WTC11 (cell line): ENCODE results near the gene NDST4. TPM values are rescaled to one million over a fixed set of nuclear protein-coding genes. Genes with fewer than 3 reads are reported as not detected.

Source experiments
- ATAC-seq: fragments of 200-7000 bp; cut with Tn5 transposase; 2 replicates; pipeline ENCODE4 v1.10.0; 2021; ENCODE audit warnings: mild to moderate bottlenecking, moderate library complexity
- CTCF ChIA-PET: fragments of 300-600 bp; sonication (Branson Sonifier 250); formaldehyde crosslinking; loops from one replicate; lab custom pipeline; 2021; ENCODE audit warnings: antibody characterized with exemption; lab: Charles Lee
- POLR2A ChIA-PET: fragments of 350-600 bp; sonication (Branson Sonifier 250); formaldehyde crosslinking; loops from one replicate; lab custom pipeline; 2021; ENCODE audit warnings: antibody characterized with exemption; lab: Charles Lee
- DNase-seq: peaks from one replicate; pipeline ENCODE4 v3.0.0; 2021; ENCODE audit warnings: low spot score
- H3K27ac Mint-ChIP-seq: 2 replicates; pipeline ENCODE4 v1.8.0; 2021; ENCODE audit warnings: mixed read lengths
- H3K27me3 Mint-ChIP-seq: 2 replicates; pipeline ENCODE4 v1.8.0; 2021; ENCODE audit warnings: low read depth, mild to moderate bottlenecking, moderate library complexity, mixed read lengths
- H3K36me3 Mint-ChIP-seq: 2 replicates; pipeline ENCODE4 v1.8.0; 2021; ENCODE audit warnings: mixed read lengths
- H3K4me1 Mint-ChIP-seq: 2 replicates; pipeline ENCODE4 v1.8.0; 2022; ENCODE audit warnings: mixed read lengths
- H3K4me3 Mint-ChIP-seq: 2 replicates; pipeline ENCODE4 v1.8.0; 2021; ENCODE audit warnings: mild to moderate bottlenecking, moderate library complexity, mixed read lengths
- H3K9me3 Mint-ChIP-seq: 2 replicates; pipeline ENCODE4 v1.8.0; 2021; ENCODE audit warnings: mixed read lengths
- ATF1 ChIP-seq: sonication (generic); formaldehyde crosslinking; IDR thresholded peaks from 2 replicates; pipeline ENCODE4 v1.8.1; 2023; ENCODE audit warnings: mild to moderate bottlenecking, moderate library complexity, missing genetic modification reagents
- EMX1 ChIP-seq: fragments of 250-450 bp; sonication (Bioruptor Pico); IDR thresholded peaks from 2 replicates; pipeline ENCODE4 v1.8.0; 2021; ENCODE audit warnings: mild to moderate bottlenecking
- ESRRA ChIP-seq: sonication (generic); formaldehyde crosslinking; IDR thresholded peaks from 2 replicates; pipeline ENCODE4 v1.8.1; 2022; ENCODE audit warnings: mild to moderate bottlenecking, missing genetic modification reagents, borderline replicate concordance
- FOXP1 ChIP-seq: sonication (generic); formaldehyde crosslinking; IDR thresholded peaks from 2 replicates; pipeline ENCODE4 v1.8.0; 2022; ENCODE audit warnings: missing genetic modification reagents, mild to moderate bottlenecking, moderate library complexity, borderline replicate concordance
- NR3C1 ChIP-seq: sonication (generic); formaldehyde crosslinking; conservative IDR thresholded peaks from 2 replicates; pipeline ENCODE4 v1.8.1; 2023; ENCODE audit warnings: low read depth, mild to moderate bottlenecking, missing genetic modification reagents
- PRRX2 ChIP-seq: fragments of 250-450 bp; sonication (Bioruptor Pico); IDR thresholded peaks from 2 replicates; pipeline ENCODE4 v1.8.0; 2021; ENCODE audit warnings: mild to moderate bottlenecking
- SP1 ChIP-seq: sonication (generic); formaldehyde crosslinking; conservative IDR thresholded peaks from 2 replicates; pipeline ENCODE4 v1.8.1; 2022; ENCODE audit warnings: missing genetic modification reagents
- TEAD4 ChIP-seq: sonication (generic); formaldehyde crosslinking; IDR thresholded peaks from 2 replicates; pipeline ENCODE4 v1.8.0; 2022; ENCODE audit warnings: mild to moderate bottlenecking, missing genetic modification reagents
- ZNF232 ChIP-seq: sonication (generic); formaldehyde crosslinking; IDR thresholded peaks from 2 replicates; pipeline ENCODE4 v1.8.0; 2022; ENCODE audit warnings: mild to moderate bottlenecking, missing genetic modification reagents
- ZNF416 ChIP-seq: fragments of 250-450 bp; sonication (Bioruptor Pico); IDR thresholded peaks from 2 replicates; pipeline ENCODE4 v1.9.0; 2021; ENCODE audit warnings: mild to moderate bottlenecking, inconsistent platforms
- total RNA-seq: library from RNA; stranded (reverse); gene quantifications from 3 replicates; pipeline ENCODE4 v1.2.3, GENCODE V29; 2021
- TF ChIP-seq, protein P1 (sequence below): sonication (generic); formaldehyde crosslinking; IDR thresholded peaks from 2 replicates; pipeline ENCODE4 v1.8.0; 2023; ENCODE audit warnings: missing genetic modification reagents, mild to moderate bottlenecking, borderline replicate concordance
- TF ChIP-seq, protein P2 (sequence below): sonication (generic); formaldehyde crosslinking; IDR thresholded peaks from 2 replicates; pipeline ENCODE4 v1.8.0; 2022; ENCODE audit warnings: mild to moderate bottlenecking, missing genetic modification reagents
- TF ChIP-seq, protein P3 (sequence below): fragments of 250-450 bp; sonication (Bioruptor Pico); IDR thresholded peaks from 2 replicates; pipeline ENCODE4 v1.9.0; 2021; ENCODE audit warnings: mild to moderate bottlenecking
- TF ChIP-seq, protein P4 (sequence below): fragments of 250-450 bp; sonication (Bioruptor Pico); IDR thresholded peaks from 2 replicates; pipeline ENCODE4 v2.1.2; 2022; ENCODE audit warnings: mild to moderate bottlenecking, moderate library complexity

Gene NDST4
- total RNA-seq, 1 experiment from 2014 or later: not detected

DNA sequence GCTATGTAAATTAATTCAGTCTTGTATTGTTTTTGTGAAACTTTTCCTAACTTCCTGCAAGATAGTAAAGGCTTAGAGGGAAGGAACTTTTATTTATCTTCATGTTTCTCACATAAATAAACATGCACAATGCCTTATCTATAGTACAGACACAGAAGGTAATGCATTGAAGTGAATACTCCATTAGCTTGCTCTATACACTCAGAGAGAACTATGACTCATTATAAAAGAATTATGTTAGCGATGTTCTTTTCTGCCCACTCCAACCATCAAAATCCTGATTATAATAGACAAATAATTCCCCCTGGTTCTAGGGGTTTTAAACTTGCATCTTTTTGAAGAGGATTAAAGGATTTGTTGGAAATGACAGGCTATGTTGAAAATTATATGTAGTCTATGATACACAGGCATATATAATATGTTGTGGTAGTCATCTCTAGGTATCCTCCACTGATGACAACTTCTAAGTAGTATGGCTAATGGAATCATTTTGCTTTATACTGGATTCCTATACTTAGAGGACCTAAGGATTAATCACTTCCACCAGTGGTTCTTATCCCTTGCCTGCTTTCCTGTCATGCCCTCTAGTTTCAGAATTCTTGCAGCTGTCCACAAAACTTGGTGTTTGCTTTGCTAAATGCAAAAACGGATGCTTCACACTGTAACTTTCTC lies 115.7 kb downstream of the NDST4 start (continued):
- TF ChIP-seq, protein P1, sequence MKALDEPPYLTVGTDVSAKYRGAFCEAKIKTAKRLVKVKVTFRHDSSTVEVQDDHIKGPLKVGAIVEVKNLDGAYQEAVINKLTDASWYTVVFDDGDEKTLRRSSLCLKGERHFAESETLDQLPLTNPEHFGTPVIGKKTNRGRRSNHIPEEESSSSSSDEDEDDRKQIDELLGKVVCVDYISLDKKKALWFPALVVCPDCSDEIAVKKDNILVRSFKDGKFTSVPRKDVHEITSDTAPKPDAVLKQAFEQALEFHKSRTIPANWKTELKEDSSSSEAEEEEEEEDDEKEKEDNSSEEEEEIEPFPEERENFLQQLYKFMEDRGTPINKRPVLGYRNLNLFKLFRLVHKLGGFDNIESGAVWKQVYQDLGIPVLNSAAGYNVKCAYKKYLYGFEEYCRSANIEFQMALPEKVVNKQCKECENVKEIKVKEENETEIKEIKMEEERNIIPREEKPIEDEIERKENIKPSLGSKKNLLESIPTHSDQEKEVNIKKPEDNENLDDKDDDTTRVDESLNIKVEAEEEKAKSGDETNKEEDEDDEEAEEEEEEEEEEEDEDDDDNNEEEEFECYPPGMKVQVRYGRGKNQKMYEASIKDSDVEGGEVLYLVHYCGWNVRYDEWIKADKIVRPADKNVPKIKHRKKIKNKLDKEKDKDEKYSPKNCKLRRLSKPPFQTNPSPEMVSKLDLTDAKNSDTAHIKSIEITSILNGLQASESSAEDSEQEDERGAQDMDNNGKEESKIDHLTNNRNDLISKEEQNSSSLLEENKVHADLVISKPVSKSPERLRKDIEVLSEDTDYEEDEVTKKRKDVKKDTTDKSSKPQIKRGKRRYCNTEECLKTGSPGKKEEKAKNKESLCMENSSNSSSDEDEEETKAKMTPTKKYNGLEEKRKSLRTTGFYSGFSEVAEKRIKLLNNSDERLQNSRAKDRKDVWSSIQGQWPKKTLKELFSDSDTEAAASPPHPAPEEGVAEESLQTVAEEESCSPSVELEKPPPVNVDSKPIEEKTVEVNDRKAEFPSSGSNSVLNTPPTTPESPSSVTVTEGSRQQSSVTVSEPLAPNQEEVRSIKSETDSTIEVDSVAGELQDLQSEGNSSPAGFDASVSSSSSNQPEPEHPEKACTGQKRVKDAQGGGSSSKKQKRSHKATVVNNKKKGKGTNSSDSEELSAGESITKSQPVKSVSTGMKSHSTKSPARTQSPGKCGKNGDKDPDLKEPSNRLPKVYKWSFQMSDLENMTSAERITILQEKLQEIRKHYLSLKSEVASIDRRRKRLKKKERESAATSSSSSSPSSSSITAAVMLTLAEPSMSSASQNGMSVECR (CRISPR knock-in tag): no peak

DNA sequence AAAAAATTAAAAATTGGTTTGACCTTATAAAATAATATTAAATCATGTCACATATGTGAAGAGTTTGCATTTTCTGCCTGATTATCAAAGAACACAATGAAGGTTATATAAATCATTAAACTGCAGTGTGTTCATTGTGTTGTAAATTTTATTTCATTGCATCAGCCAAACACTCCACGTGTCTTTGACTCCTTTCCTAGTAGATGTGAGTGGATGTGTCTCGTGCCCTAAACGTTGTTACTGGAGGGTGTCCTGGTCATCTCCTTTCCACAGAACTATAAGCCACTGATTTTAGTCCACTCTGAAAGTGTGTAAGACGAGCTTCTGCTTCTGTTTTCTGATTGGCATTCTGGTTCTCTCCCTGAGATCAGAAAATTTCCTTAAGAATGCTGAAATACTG lies 127.3 kb downstream of the NDST4 start:
- H3K4me3 Mint-ChIP-seq: no peak overlapping the region
- peaks cover 26% of the 10 kb centered on the region for H3K4me1 Mint-ChIP-seq
- DNase-seq: no peak
- no peaks in the 10 kb centered on the region for H3K27me3 Mint-ChIP-seq
- CTCF ChIA-PET: no interaction called here
- TF ChIP-seq SP1 (CRISPR knock-in tag) (no peak), ESRRA (CRISPR knock-in tag) (no peak), ATF1 (CRISPR knock-in tag) (no peak), TEAD4 (no peak), FOXP1 (CRISPR knock-in tag) (no peak), ZNF416 (CRISPR knock-in tag) (no peak), NR3C1 (no peak), ZNF232 (no peak), EMX1 (no peak), PRRX2 (CRISPR knock-in tag) (no peak)
- TF ChIP-seq, protein P2, sequence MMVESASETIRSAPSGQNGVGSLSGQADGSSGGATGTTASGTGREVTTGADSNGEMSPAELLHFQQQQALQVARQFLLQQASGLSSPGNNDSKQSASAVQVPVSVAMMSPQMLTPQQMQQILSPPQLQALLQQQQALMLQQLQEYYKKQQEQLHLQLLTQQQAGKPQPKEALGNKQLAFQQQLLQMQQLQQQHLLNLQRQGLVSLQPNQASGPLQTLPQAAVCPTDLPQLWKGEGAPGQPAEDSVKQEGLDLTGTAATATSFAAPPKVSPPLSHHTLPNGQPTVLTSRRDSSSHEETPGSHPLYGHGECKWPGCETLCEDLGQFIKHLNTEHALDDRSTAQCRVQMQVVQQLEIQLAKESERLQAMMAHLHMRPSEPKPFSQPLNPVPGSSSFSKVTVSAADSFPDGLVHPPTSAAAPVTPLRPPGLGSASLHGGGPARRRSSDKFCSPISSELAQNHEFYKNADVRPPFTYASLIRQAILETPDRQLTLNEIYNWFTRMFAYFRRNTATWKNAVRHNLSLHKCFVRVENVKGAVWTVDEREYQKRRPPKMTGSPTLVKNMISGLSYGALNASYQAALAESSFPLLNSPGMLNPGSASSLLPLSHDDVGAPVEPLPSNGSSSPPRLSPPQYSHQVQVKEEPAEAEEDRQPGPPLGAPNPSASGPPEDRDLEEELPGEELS (CRISPR knock-in tag): no peak
- TF ChIP-seq, protein P3, sequence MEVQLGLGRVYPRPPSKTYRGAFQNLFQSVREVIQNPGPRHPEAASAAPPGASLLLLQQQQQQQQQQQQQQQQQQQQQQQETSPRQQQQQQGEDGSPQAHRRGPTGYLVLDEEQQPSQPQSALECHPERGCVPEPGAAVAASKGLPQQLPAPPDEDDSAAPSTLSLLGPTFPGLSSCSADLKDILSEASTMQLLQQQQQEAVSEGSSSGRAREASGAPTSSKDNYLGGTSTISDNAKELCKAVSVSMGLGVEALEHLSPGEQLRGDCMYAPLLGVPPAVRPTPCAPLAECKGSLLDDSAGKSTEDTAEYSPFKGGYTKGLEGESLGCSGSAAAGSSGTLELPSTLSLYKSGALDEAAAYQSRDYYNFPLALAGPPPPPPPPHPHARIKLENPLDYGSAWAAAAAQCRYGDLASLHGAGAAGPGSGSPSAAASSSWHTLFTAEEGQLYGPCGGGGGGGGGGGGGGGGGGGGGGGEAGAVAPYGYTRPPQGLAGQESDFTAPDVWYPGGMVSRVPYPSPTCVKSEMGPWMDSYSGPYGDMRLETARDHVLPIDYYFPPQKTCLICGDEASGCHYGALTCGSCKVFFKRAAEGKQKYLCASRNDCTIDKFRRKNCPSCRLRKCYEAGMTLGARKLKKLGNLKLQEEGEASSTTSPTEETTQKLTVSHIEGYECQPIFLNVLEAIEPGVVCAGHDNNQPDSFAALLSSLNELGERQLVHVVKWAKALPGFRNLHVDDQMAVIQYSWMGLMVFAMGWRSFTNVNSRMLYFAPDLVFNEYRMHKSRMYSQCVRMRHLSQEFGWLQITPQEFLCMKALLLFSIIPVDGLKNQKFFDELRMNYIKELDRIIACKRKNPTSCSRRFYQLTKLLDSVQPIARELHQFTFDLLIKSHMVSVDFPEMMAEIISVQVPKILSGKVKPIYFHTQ (CRISPR knock-in tag): no peak
- TF ChIP-seq, protein P4, sequence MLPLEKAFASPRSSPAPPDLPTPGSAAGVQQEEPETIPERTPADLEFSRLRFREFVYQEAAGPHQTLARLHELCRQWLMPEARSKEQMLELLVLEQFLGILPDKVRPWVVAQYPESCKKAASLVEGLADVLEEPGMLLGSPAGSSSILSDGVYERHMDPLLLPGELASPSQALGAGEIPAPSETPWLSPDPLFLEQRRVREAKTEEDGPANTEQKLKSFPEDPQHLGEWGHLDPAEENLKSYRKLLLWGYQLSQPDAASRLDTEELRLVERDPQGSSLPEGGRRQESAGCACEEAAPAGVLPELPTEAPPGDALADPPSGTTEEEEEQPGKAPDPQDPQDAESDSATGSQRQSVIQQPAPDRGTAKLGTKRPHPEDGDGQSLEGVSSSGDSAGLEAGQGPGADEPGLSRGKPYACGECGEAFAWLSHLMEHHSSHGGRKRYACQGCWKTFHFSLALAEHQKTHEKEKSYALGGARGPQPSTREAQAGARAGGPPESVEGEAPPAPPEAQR (CRISPR knock-in tag): no peak
- no peak for ATAC-seq
- peaks cover 13% of the 10 kb centered on the region for H3K36me3 Mint-ChIP-seq
- POLR2A ChIA-PET: no interaction called here
- H3K27ac Mint-ChIP-seq: peak overlapping the region; percentile 48
- peaks cover 21% of the 10 kb centered on the region for H3K9me3 Mint-ChIP-seq
